ENCODE data around the gene NKAIN2.

NKAIN2 gene

GRCh38 chr6:123803504-123804013, at the start of gene NKAIN2:
TSS of gene NKAIN2 (plus strand) at chr6:123803865.
- no peak for DNase-seq

- no peak for DNase-seq
Measured at GRCh38 chr6:123759472-123759871, 44.2 kb upstream of the NKAIN2 start.

DNA sequence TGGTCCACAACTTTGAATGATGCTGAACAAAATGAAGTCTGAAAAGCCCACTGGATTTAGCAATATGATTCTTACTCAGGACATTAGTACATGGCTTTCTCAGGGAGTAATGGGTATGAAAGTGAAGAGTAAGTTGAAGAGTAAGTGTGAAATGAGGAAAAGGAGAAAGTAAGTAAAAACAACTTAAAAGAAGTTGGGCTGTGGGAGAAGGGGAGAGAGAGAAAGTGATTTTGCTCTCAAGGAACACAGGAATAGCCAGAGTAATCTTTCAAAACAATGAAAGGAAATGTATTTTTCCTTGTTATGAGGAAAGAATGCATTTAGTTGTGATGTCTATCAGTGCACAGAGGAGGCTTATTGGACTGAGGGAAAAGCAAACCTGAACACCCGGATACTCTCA, 39.8 kb upstream of the NKAIN2 start:
- no peak for DNase-seq

DNA sequence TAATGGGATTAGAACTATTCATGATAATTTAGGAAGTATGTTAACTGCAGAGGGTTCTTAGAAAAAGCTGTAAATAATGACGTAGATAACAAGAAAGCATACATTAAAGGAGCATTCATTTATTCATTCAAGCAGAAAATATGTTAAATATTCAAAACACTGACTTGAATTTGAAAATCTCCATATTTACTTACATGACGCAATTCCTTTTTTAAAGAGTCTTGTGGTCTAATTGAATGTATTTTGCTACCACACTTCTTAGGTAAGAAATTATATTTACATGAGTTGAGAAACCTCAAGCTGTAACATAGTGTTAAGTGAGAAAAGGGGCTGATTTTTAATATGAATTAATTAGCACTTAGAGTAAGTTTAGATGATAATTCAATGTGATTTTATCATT, 38.9 kb upstream of the NKAIN2 start:
- no peak for DNase-seq

- no peak for DNase-seq
Measured at GRCh38 chr6:123768921-123769320, 34.7 kb upstream of the NKAIN2 start.

DNA sequence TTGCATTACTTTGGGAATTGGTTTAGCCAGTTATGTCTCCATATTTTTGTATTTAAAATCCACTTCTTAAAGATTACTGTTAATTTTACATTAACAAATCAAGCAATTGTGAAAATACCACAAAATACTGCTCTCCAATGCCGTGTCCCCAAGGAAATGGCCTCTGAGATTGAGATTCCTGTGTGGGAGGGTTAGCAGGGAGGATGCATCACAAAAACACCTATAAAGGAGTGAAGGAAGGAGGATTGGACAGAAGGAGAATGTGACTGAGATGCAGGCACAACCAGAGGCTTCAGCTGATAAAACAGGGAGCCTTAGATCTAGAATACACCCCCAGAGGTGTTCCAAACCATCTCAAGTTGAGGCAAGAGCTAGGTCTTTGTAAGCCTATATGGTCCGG, 34.2 kb upstream of the NKAIN2 start:
- DNase-seq: no peak

GRCh38 chr6:123770247-123770949, 33.3 kb upstream of the NKAIN2 start:
- DNase-seq: no peak

GRCh38 chr6:123771126-123771525, 32.5 kb upstream of the NKAIN2 start:
- DNase-seq: no peak

DNA sequence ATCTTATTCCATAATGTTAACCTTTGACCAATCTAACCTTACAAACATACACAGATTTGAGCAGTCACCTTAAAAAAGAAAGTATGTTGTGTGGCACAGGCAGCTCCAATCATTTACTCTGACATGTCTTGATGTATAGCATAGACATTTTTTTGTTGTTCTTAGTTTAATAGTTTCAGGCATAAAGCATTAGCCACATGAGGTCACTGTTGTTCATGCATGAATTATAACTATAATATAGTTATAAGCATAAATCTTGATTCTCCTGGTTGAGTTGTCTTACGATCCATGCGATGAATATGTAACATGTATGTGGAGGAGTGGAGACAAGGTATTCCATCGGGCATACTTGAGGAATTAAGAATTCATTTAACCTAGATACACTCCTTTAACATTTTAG, 26.1 kb upstream of the NKAIN2 start:
- DNase-seq: no peak

DNA sequence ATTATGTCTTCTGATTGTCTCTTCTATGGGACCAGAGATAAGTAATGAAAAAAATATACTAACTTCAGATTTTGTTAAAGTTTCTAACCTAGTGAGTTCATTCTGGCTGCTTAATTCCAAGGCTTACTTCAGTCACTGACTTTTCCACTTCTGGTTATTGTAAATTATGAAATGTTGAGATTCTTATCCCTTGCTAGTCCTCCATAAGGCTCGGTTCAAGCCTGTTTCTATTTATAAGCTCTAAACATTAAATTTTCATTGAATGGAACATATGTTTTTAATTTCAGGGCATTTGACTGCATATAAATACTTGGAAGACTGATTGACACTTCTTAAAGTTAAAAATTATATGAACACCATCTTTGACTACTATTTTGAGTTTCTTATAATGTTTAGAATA, 23.6 kb upstream of the NKAIN2 start:
- DNase-seq: no peak

DNA sequence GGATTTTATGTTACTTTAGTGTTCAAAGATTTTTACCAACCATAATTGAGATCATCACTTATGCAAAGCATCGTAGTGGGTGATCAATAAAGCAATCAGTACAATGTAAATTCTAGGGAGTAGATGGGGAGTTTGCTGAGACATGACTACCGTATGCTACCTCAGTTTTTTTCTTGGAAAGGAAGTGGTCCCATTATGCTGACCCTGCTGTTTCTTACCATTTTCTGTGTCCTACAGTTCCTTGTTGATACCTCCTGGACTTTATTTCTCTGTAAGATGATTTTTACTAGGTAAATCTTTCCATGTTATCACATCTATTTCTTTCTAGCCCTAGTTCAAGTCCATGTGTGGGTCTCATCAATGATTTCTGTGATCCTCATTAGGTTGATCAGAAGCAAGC, 19.3 kb upstream of the NKAIN2 start:
- no peak for DNase-seq

GRCh38 chr6:123785039-123785438, 18.6 kb upstream of the NKAIN2 start:
- no peak for DNase-seq

GRCh38 chr6:123788319-123788718, 15.3 kb upstream of the NKAIN2 start:
- DNase-seq: no peak

- no peak for DNase-seq
Measured at GRCh38 chr6:123794190-123794589, 9.5 kb upstream of the NKAIN2 start.

- no peak for DNase-seq
Measured at GRCh38 chr6:123794799-123795198, 8.9 kb upstream of the NKAIN2 start.

GRCh38 chr6:123801067-123801466, 2.6 kb upstream of the NKAIN2 start:
- no peak for DNase-seq

DNA sequence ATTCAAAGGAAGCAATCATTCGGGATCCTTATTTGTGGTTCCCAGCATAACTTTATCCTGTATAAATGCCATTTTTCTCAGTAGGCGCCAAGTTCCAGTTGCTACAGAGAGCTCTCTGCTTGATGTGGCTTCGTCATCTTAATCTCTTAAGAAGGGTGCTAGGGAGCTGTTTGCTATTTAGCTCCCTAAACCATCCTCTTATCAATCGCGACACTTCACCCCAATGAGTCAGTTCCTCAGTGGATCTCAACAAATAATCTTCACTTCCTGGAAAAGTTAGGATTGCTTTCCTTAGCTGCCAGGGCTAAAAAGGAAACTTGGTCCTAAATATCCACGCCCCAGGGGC, 1.3 kb upstream of the NKAIN2 start:
- no peak for DNase-seq

GRCh38 chr6:123802697-123803503, 765 bp upstream of the NKAIN2 start:
- DNase-seq: no peak

DNA sequence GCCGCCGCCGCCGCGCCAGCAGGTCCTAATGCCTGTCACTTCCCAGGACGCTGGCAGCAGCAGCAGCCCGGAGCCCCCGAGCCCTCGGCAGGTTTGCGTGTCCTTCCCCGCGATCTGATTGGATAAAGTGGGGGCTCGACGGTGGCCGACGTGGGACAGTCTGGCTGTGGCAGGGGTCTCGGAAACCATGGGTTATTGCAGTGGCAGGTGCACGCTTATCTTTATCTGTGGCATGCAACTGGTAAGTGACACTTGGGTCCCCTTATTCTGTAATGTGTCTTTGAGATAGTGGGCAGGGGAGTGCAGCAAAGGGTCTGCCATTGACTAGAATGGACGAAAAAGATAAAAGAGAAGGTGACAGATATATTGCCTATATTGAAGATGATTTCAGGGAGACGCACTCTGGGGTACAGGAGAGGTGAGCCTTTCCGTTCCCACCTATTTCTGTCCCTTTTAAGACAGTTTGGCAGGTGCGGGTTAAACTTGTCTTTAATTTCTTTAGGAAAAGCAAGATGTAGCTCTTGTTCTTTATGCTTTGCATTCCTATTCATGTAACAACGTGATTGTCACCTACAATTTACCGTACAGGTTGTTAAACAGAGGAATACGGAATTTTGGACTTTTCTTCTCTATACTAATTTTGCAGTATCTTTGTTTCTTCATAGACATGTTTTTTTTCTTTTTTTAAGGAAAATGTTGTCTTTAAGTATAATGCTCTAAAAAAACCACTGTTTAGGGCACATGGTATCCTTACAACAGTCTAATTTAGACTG, 535 bp downstream of the NKAIN2 start:
- no peak for DNase-seq

DNA sequence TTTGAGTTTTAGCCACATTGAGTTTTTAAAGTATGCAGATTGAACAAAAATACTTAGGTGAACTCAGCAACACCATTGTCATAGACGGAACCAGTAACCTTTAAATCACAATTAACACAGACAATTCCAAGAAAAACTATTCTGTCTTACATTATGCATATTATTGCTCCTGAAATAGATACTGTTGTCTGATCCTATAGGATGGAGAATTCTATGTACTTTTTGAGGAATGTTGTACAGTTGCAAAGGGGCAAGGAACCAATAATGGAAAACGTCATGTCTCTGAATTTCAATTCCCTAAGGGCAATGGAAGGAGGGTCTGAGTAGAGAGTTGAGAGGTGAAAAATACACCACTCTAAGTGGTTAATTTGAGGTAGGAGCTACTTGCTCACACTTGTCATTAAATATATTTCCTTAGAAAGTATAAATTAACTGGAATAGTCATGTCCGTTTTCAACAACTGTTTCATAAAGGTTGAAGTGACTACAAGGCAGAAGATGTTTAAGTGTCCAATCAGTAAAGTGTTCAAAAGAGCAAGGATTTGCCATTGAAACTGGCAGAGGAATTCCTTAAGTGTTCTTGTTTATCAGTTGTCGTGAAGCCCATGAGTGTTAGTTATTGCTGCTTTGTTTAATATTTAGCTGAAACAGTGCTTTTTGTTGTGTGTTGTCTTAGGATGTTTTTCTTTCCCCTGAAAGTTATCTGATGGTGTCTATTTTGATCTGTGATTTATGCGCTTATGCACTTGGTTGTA, 1.3 kb downstream of the NKAIN2 start:
- no peak for DNase-seq

DNA sequence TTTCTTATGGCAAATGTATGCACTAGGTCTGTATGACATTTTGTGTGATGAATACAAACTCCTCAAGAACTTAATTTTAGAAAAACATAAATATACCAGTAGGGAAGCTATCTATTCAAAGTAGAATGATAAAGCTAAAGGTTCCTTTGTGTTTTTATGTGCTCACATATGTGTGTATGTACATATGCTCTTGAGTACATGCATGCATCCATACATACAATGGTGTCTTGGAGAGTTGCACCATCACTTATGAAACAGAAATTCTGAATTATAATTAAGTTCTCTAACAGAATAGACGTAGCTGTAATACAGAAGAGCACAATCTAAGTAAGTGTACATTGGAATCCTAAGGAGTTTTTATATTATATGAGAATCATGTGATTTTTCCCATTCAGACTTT, 2.3 kb downstream of the NKAIN2 start:
- DNase-seq: no peak

- DNase-seq: no peak
Measured at GRCh38 chr6:123806561-123806960, 2.9 kb downstream of the NKAIN2 start.

- no peak for DNase-seq
Measured at GRCh38 chr6:123808556-123808955, 4.9 kb downstream of the NKAIN2 start.

Measured in cortex of kidney (tissue), 1 donor.